Stimulated activated naive CD4-positive, alpha-beta T cell (primary cell): ENCODE measurements around the gene AS3MT.

Experiments used
- DNase-seq, 6 experiments: peaks; one replicate each; lab custom pipeline; 2025; lab: John Stamatoyannopoulos, UW

The AS3MT gene

GRCh38 chr10:102856758-102857424, 12.4 kb upstream of the AS3MT start:
- no peak for DNase-seq

- DNase-seq = no peak
Measured at GRCh38 chr10:102859911-102860310, 9.4 kb upstream of the AS3MT start.

GRCh38 chr10:102863660-102864059, 5.6 kb upstream of the AS3MT start:
- no peak for DNase-seq

GRCh38 chr10:102865620-102866019, 3.6 kb upstream of the AS3MT start:
- no peak for DNase-seq

GRCh38 chr10:102868911-102869257, 386 bp upstream of the AS3MT start:
- DNase-seq = no peak

- no peak for DNase-seq
Measured at GRCh38 chr10:102870221-102870620, 951 bp downstream of the AS3MT start.

- DNase-seq = no peak
Measured at GRCh38 chr10:102872163-102872562, 2.9 kb downstream of the AS3MT start.

GRCh38 chr10:102876747-102877153, 7.5 kb downstream of the AS3MT start:
- no peak for DNase-seq

GRCh38 chr10:102878629-102879028, 9.4 kb downstream of the AS3MT start:
- no peak for DNase-seq

- no peak for DNase-seq
Measured at GRCh38 chr10:102880256-102880655, 11.0 kb downstream of the AS3MT start.

- no peak for DNase-seq
Measured at GRCh38 chr10:102888048-102888447, 18.8 kb downstream of the AS3MT start.

GRCh38 chr10:102894466-102895213, 25.4 kb downstream of the AS3MT start:
- no peak for DNase-seq

GRCh38 chr10:102900006-102900405, 30.7 kb downstream of the AS3MT start:
- DNase-seq = no peak

- no peak for DNase-seq
Measured at GRCh38 chr10:102904346-102904745, 35.1 kb downstream of the AS3MT start.

- no peak for DNase-seq
Measured at GRCh38 chr10:102906507-102906906, 37.2 kb downstream of the AS3MT start.

GRCh38 chr10:102914781-102915180, 45.5 kb downstream of the AS3MT start:
- no peak for DNase-seq

- no peak for DNase-seq
Measured at GRCh38 chr10:102916173-102916572, 46.9 kb downstream of the AS3MT start.

- peak; percentile 72 to 94 (median 84) for DNase-seq
Measured at GRCh38 chr10:102917314-102917961, 48.2 kb downstream of the AS3MT start.

GRCh38 chr10:102917962-102918816, 48.9 kb downstream of the AS3MT start, which contains the start of gene CNNM2:
CNNM2 (plus strand) TSS chr10:102918294; CDS start chr10:102918481, 187 bp downstream.
- peak; percentile 96 to 100 (median 99) for DNase-seq

GRCh38 chr10:102918817-102919245, 49.6 kb downstream of the AS3MT start:
- peak in 4 of 6 experiments; percentile 21 to 53 (median 32) for DNase-seq

- peak in 1 of 6 experiments; percentile 24 for DNase-seq
Measured at GRCh38 chr10:102919246-102919959, 50.1 kb downstream of the AS3MT start.
